Amniotic stem cell (primary cell): ENCODE measurements around the gene TOMM40L.
"Not testable (repeated sequence)": the region's sequence is repeated elsewhere in the genome, so short reads cannot be mapped to it uniquely, and the experiment has no call there.

Source experiments
- DNase-seq: peaks from one replicate; lab custom pipeline; 2025; lab: John Stamatoyannopoulos, UW

TOMM40L gene

DNA sequence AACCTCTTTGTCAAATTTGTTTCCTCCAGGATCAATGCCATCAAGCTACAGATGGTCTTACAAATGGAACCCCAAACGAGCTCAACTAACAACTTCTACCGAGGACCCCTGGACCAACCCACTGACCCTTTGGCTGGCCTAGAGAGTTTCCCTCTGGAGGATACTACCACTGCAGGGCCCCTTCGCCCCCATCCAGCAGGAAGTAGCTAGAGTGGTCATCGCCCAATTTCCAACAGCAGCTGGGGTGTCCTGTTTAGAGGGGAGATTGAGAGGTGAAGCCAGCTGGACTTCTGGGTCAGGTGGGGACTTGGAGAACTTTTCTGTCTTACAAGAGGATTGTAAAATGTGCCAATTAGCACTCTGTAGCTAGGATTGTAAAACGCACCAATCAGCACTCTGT, 31.2 kb downstream of the TOMM40L start:
- DNase-seq, result not testable (repeated sequence)

DNA sequence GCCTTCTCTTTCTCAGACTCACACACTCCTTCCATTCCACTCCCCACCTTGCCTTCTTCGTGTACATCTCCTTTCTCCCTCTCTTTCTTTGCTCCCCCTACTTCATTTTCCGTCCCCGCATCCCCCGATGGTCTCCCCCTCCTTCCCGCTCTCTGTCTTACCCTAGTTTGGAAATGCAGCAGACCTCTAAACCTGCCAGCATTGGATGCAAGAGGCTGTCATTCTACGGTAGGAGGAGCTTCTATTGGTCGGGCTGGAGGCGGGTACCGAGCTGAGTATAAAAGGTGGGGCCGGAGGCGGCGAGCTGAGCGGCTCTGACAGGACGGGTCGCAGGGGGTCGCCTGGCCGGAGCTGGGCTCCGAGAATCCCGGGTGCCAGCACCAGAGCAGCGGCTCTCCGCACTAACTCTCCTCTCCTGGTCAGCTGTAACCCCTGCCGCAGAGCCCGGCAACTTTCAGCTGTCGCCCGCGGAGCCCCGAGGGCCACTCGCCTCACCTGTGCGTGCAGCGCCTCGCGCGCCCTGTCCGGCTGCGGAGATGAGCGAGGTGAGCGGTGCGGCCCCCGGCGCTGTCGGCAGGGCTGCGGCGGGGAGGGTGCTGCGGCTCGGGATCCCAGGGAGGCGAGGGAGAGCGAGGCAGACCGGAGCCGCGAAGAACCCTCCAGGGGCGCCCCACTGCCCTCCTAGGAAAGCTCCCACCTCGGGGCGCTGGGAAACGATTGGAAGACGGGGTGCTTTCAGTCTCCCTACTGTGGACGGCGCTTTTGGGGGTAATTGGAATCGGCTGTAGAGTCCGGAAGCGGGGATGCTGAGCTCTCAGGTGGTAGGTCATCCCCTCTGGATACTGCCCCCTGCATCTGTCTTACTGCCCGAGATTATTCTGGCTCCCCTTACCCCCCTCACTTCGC, 32.8 kb downstream of the TOMM40L start, which contains the start of gene PCP4L1:
Gene PCP4L1, plus strand, starts transcription at position 307 of the 906 bp plus-strand sequence. Its CDS starts 230 bp downstream, at position 537.
- no peak for DNase-seq

DNA sequence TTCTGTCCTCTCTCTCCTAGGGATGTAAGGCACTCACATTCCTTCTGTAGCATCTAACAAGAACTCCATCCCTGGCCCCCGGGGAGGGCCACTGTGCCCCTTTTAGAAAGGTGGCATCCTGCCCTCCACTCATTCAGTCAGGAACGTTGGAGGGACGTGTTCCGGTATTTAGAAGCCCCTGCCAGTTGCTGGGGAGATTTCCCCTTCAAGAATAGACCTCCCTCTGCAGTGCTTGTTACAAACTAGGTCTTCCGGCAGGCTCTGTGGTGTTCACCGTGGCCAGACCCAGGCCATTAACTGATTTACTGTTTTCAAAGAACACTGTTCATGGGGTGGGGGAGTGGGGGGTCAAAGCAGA, 33.5 kb downstream of the TOMM40L start:
- DNase-seq, result no peak

DNA sequence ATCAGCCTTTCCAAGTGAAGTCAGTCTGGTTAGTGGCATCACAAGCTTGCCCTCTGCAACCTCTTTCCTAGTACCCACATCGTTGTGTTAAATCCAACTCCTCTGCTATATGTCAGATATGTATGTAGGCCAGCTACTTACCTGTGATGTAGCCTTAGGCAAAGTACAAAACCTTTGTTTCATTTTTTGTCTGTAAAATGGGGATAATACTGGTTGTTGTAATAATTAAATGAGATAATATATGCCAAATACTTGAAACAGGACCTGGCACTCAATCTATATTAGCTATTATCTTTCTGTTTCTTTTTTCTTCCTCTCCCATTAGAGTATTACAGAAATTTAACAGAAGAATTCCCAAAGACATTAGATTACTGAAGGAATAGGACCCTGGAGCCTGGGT, 33.9 kb downstream of the TOMM40L start:
- no peak for DNase-seq

DNA sequence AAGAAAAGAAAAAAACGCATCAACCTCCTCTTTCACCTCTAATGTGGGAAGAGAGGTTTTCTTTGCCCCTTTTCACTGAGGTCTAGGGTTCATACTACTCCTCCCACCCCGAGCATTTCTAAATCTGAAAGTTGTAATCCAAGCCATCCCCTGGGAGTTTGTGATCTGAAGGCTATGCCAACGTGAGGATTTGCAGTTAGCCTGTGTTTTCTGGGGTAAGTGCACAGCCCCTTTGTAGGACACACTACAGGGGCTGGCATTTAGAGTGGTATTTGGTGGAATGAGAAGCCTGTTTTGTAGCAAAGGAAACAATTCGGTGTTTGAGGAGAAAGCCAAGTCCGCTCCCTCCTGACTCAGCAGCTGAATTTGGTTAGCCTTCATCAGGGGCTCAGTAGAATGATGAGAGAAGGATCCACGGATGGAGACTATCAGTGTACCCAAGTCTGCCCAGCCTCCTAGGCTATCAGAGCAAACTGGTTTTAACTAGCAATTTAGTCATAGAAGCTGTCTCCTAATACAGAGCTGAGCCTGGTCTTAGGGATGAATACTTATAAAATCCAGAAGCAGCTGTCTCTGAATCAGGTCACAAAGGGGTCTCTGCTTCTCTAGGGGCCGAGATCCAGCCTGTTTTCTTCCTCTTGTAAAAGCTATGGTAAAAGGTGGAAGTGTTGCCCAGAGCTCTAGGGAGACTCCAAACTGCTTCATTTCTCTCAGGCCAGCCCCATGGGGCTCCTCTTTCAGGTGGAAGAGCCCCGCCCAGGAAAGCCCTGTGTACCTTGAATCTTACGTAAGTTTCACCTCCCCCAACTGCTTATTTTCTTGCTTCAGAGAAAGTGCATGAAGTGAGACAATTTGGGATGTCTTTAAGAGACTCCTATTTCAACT, 34.8 kb downstream of the TOMM40L start:
- DNase-seq, result no peak

DNA sequence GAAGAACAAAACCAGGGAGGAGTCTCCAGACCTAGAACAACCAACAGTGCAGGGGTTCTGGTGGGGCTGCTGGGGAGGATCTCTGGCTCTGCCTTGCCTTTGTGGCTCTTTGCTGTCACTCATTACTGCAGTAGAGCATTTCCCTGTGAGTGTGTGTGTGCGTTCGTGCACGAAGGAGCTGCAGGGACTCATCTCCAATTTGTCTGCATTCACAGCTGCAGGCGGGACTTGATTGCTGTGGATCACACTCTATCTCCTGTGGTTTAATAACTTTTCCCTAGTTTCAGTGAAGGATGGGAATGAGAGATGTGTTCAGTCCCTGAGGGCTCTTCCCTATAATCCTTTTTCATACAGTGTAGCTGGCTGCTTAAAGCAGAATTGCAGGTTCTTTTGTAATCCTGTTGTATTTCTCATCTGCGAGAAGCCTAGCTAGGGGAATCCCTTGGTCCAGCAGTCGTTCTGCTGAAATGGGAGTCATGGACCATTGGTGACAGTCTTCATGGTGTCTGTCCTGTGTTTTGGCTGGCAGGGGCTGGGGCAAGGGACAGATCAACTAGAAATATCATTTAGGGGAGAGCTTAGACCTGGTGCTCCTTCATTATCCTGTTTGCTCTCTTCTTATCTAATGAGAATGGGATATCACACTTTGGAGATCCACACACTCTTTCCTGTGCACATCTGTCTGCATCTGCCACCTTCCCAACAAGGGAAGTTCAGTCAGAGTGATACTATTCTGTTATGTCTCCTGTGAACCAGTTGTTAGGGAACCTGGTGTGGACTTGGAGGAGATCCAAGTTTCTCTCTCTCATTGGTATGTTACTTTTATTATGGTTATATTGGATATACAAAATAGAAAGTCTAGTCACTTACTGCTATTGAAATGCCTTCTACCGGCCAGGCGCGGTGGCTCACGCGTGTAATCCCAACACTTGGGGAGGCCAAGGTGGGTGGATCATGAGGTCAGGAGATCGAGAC, 35.7 kb downstream of the TOMM40L start:
- DNase-seq, result no peak

DNA sequence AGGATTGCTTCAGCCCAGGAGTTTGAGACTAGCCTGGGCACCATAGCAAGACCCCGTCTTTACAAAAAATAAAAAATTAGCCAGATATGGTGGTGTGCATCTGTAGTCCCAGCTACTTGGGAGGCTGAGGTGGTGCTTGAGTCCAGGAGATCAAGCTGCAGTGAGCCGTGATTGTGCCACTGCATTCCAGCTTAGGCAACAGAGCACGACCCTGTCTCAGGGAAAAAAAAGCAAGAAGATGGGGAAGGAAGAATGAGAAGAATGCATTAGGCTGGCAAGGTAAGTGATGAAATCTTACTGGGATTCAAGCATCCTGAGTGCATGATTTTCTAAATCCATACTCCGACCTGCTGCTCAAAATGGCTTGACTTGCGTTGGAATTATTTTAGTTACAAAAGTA, 39.4 kb downstream of the TOMM40L start:
- DNase-seq, result no peak

DNA sequence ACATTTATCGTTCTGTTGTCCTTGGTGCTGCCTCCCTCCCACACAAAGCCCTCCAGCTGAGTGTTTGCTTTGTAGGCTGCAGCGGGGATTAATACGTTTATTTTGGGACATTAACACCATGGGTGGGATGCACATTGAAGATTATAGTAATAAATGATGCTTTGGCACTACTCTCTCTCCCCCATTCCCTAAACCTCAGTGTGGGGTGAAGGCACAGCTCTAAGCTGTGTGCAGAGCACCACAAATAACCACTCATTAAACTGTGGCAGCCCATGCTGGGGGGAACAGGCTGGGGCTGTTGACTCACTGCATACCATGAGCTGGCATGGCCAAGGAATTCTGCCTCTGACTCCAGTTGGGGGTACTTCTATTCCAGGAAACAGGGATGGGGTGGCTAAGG, 40.3 kb downstream of the TOMM40L start:
- DNase-seq, result no peak

DNA sequence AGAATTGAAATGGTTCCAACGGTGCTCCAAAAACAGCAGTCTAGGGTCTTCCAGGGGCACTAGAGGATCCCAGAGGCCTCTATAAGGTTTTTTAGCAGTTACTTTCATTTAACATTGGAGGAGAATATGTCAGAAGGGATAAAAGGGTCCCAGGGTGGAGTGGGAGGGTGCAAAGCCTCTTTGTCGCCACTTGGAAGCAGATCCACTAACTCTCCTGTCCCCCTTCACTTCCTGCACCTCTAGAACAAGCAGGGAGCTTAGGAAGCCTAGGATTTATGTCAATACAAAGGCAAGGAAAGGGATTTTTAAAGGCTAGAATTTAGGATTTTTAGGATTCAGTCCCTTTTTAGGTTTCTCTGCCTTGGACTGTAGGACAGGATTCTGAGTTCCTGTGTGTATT, 41.0 kb downstream of the TOMM40L start:
- no peak for DNase-seq

DNA sequence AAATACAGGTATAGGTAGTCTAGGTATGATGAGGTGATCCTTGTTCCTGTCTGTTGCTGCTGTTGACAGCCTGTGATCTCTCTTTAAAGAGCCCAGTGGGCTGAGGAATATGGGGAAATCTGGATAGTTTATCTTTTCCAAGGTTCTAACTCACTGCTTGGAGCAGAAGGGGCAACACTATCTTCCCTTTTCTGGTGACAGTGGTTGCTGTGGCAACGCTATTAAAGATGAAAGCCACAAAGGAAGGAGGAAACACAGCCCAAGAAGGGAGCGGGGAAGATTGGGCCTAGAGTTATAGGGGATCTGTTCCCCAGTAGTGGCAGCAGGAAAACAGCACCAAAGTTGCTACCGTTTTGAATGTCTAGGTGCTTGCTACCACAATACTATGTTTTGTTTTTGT, 41.5 kb downstream of the TOMM40L start:
- no peak for DNase-seq

DNA sequence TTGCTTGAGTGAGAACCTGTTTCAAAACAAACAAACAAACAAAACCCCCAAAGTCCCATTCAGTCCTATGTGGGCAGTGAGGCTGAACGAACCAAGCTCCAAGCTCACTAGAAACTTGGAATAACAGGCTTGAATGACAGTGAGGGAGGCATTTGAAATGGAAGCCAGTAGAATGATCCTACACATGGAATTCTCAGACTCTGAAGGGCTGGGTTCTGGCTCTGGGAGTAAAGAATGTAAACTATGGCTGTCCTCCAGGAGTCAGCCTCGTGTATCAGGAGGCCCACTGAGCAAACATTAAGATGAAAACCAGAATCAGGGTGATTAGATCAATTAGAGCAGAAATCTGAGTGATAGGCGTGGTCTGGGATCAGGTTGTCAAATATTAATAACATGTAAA, 47.5 kb downstream of the TOMM40L start:
- no peak for DNase-seq

DNA sequence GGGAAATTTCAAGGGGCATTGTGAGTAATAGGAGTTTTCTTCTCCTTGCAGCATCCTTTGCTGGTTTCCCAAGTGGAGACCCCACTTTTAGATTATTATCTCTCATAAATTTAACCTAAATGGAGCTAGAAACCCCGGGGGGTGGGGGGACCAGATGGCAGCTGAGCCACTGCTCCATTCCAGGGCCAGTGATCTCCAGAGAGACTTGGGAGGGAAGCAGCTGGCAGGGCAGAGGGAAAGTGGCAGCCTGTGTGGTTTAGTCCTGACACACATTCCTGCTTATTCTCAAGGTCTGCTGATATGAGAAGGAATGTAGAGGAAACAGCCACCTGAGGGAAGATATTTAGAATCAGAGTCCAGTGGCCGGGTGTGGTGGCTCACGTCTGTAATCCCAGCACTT, 49.0 kb downstream of the TOMM40L start:
- no peak for DNase-seq
